K562 treated with DMSO at 1 percent for 12 hours (cell line): ENCODE results near the gene ZCCHC17. TPM values are rescaled to one million over a fixed set of nuclear protein-coding genes. Genes with fewer than 3 reads are reported as not detected.

Experiments
- total RNA-seq: library from RNA; unstranded; fragments of 300-600 nt; gene quantifications from 2 replicates; pipeline ENCODE4 v1.2.3, GENCODE V29; 2022; ENCODE audit not compliant: insufficient read depth

ZCCHC17 gene, protein sequence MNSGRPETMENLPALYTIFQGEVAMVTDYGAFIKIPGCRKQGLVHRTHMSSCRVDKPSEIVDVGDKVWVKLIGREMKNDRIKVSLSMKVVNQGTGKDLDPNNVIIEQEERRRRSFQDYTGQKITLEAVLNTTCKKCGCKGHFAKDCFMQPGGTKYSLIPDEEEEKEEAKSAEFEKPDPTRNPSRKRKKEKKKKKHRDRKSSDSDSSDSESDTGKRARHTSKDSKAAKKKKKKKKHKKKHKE
- total RNA-seq = 57.7 and 60.2 TPM in 2 replicates

DNA sequence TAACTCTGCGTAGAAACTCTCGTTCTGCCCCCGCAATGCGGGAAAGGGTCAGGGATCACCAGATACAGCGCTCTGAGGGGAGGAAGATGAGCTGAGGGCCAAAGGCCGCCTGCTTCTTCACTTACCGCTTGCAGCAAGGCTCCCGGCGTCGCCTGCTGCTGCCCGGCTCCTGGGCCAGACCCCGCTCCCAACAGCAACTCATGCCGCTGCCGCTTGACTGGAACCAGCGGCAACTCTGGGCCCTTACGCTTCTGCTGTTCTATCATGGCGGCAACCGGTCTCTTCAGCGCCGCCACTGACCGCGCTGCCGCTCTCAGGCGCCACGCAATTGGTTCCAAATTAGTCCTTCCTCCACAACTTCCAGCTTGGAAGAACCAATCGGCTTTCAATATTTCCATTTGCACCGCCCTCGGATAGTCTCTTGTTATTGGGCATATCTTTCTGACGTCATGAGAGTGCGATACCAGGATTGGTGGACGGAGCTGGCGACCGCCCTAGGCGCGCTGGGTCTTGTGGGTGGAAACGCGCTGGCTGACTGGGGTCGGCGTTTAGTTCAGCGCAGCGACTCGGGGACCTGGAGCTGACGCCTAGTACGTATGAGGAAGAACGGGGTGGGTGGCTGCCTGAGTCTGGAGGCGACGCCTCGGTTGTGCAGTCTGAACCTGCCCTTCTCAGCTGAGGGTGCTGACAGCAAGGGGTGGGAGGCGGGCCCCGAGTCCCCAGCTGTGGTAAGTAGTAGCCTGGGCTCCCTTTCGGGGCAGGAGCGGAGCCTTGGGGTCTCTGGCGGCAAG is at the start of gene ZCCHC17, which contains the start of gene SNRNP40:
Gene ZCCHC17, plus strand, starts transcription at position 547 of the 791 bp plus-strand sequence. CDS start 13,067 bp downstream, outside the sequence.
Gene SNRNP40, minus strand, starts transcription at position 303 of the 791 bp plus-strand sequence. Its CDS starts 37 bp downstream, at position 266.

GRCh38 chr1:31373056-31373896 is 76.4 kb downstream of the ZCCHC17 start, which contains the start of gene FABP3:
Gene FABP3 (minus strand): TSS chr1:31373076. CDS start chr1:31373014, 62 bp downstream.

GRCh38 chr1:31412732-31413404 is 116.0 kb downstream of the ZCCHC17 start, which contains the start of gene SERINC2:
Gene SERINC2 (plus strand): TSS chr1:31413213. CDS start chr1:31413266, 53 bp downstream.

Other genes with a start within 250 kb of the ZCCHC17 start
- gene PUM1, start 231.3 kb upstream of the ZCCHC17 start, total RNA-seq = 21.5 and 58.6 TPM in 2 replicates
- gene NKAIN1, start 57.1 kb upstream of the ZCCHC17 start, total RNA-seq = not detected in 2 replicates
- 75.4 and 99.0 TPM in 2 replicates for gene SNRNP40, start 244 bp upstream of the ZCCHC17 start, total RNA-seq
- not detected in 2 replicates for gene FABP3, start 76.0 kb downstream of the ZCCHC17 start, total RNA-seq
- gene SERINC2, start 116.2 kb downstream of the ZCCHC17 start, total RNA-seq = 2.5 and 4.1 TPM in 2 replicates